Natural killer cell (primary cell): ENCODE results near the gene ISCU. TPM values are rescaled to one million over a fixed set of nuclear protein-coding genes. Genes with fewer than 3 reads are reported as not detected.

Source experiments
- ATAC-seq, 3 donors: fragments of 150-1000 bp in 2 of 3; fragments of 200-7000 bp in 1 of 3; cut with Tn5 transposase; 1 replicate in 1 of 3; 2 replicates in 2 of 3; pipeline ENCODE4 v1.10.0; 2021; ENCODE audit warnings: mild to moderate bottlenecking in 2 of 3, moderate library complexity in 2 of 3
- DNase-seq, 2 donors: peaks; one replicate each; pipeline versions ENCODE4 v3.0.0 to v3.0.0-alpha.2; 2013 to 2021; ENCODE audit warnings: mixed read lengths in 1 of 2
- H3K27ac ChIP-seq: one replicate; pipeline ENCODE4 v1.5.1; 2013; ENCODE audit warnings: mild to moderate bottlenecking, low read length
- H3K27me3 ChIP-seq: one replicate; pipeline ENCODE4 v1.6.1; 2013; ENCODE audit warnings: low read length; ENCODE audit not compliant: control insufficient read depth, insufficient read depth
- H3K36me3 ChIP-seq: one replicate; pipeline ENCODE4 v1.6.1; 2013; ENCODE audit warnings: low read length; ENCODE audit not compliant: control insufficient read depth, insufficient read depth
- H3K4me1 ChIP-seq: one replicate; pipeline ENCODE4 v1.6.1; 2013; ENCODE audit warnings: low read length; ENCODE audit not compliant: control insufficient read depth, insufficient read depth
- H3K4me3 ChIP-seq: one replicate; pipeline ENCODE4 v1.5.1; 2013; ENCODE audit warnings: low read length
- H3K9me3 ChIP-seq: one replicate; pipeline ENCODE4 v1.6.1; 2013; ENCODE audit warnings: low read length; ENCODE audit not compliant: control insufficient read depth, insufficient read depth
- H3K27ac Mint-ChIP-seq, 2 donors: one replicate each; pipeline ENCODE4 v1.8.0; 2022; ENCODE audit warnings: mild to moderate bottlenecking in 2 of 2, mixed read lengths in 2 of 2, moderate library complexity in 1 of 2
- H3K27me3 Mint-ChIP-seq, 2 donors: one replicate each; pipeline ENCODE4 v1.8.0; 2022; ENCODE audit warnings: low read depth in 2 of 2, mixed read lengths in 2 of 2
- H3K36me3 Mint-ChIP-seq: one replicate; pipeline ENCODE4 v1.8.0; 2022; ENCODE audit warnings: mixed read lengths
- H3K4me1 Mint-ChIP-seq, 2 donors: one replicate each; pipeline ENCODE4 v1.8.0; 2022; ENCODE audit warnings: mixed read lengths in 2 of 2
- H3K4me3 Mint-ChIP-seq: one replicate; pipeline ENCODE4 v1.8.0; 2022; ENCODE audit warnings: mild to moderate bottlenecking, moderate library complexity, mixed read lengths
- H3K9me3 Mint-ChIP-seq, 2 donors: one replicate each; pipeline ENCODE4 v1.8.0; 2022; ENCODE audit warnings: mixed read lengths in 2 of 2
- CTCF ChIP-seq: fragments of 200-600 bp; IDR thresholded peaks from one replicate; pipeline ENCODE4 v1.8.0; 2022; ENCODE audit warnings: antibody characterized with exemption
- WGBS: methylation state at CpG from one replicate; pipeline ENCODE4 v1.1.7; 2013; ENCODE audit warnings: missing lambda C conversion rate; ENCODE audit not compliant: insufficient coverage; 5-methylcytosine and 5-hydroxymethylcytosine counted together
- intact Hi-C: fragments of 100-400 bp; cut with micrococcal nuclease; formaldehyde crosslinking; loops from one replicate; pipeline ENCODE4 v1.14.2; 2022
- total RNA-seq, 4 donors: library from RNA; stranded (reverse); fragments of 120-200 nt in 1 of 4; gene quantifications; one replicate each; pipeline versions ENCODE4 v1.2.3 to v1.2.4, GENCODE V29; 2013 to 2022

Gene ISCU
- total RNA-seq, 3 donors from 2014 or later (not counting 1 experiment from before 2014, with no cell fraction given): 86.9 to 103 (median 97.4) TPM

GRCh38 chr12:108515916-108516315 is 46.5 kb upstream of the ISCU start:
- no peaks in the 10 kb centered on the region for H3K9me3 Mint-ChIP-seq
- WGBS: 64% methylated on average over 5 of the region's 5 CpGs
- H3K4me1 ChIP-seq: peaks cover 29% of the 10 kb centered on the region
- peaks cover 27% of the 10 kb centered on the region for H3K36me3 ChIP-seq
- H3K4me1 Mint-ChIP-seq: peaks cover 40 to 42% of the 10 kb centered on the region in 2 donors
- intact Hi-C loops: loop anchor here (1.0 to 2.0 kb wide), 2 partner anchors 45 to 755 kb away; partner anchors contain the start of genes PRDM4 and SART3
- peak overlapping the region; percentile 85 to 95 for H3K27ac Mint-ChIP-seq
- H3K4me3 ChIP-seq: peak overlapping the region; percentile 75
- DNase-seq (peak in 1 of 2 donors; percentile 28), ATAC-seq (no peak)
- no peaks in the 10 kb centered on the region for H3K27me3 Mint-ChIP-seq
- peak overlapping the region; percentile 69 for H3K27ac ChIP-seq
- no peaks in the 10 kb centered on the region for H3K9me3 ChIP-seq
- no peaks in the 10 kb centered on the region for H3K36me3 Mint-ChIP-seq
- H3K27me3 ChIP-seq: no peaks in the 10 kb centered on the region
- no peak for TF ChIP-seq CTCF
- H3K4me3 Mint-ChIP-seq: peak overlapping the region; percentile 93

GRCh38 chr12:108516511-108517275 is 45.7 kb upstream of the ISCU start:
- peak overlapping the region; percentile 85 to 95 for H3K27ac Mint-ChIP-seq
- no peaks in the 10 kb centered on the region for H3K9me3 ChIP-seq
- peaks cover 35% of the 10 kb centered on the region for H3K36me3 ChIP-seq
- DNase-seq (peak in 1 of 2 donors; percentile 14), ATAC-seq (no peak)
- no peaks in the 10 kb centered on the region for H3K36me3 Mint-ChIP-seq
- peaks cover 38 to 40% of the 10 kb centered on the region in 2 donors for H3K4me1 Mint-ChIP-seq
- H3K27ac ChIP-seq: no peak overlapping the region
- H3K4me3 ChIP-seq: no peak overlapping the region
- no peaks in the 10 kb centered on the region for H3K9me3 Mint-ChIP-seq
- H3K4me1 ChIP-seq: peaks cover 27% of the 10 kb centered on the region
- no peaks in the 10 kb centered on the region for H3K27me3 ChIP-seq
- 95% methylated on average over 23 of the region's 23 CpGs for WGBS
- peak overlapping the region; percentile 93 for H3K4me3 Mint-ChIP-seq
- intact Hi-C loops: no loop called here
- no peak for TF ChIP-seq CTCF
- H3K27me3 Mint-ChIP-seq: no peaks in the 10 kb centered on the region

DNA sequence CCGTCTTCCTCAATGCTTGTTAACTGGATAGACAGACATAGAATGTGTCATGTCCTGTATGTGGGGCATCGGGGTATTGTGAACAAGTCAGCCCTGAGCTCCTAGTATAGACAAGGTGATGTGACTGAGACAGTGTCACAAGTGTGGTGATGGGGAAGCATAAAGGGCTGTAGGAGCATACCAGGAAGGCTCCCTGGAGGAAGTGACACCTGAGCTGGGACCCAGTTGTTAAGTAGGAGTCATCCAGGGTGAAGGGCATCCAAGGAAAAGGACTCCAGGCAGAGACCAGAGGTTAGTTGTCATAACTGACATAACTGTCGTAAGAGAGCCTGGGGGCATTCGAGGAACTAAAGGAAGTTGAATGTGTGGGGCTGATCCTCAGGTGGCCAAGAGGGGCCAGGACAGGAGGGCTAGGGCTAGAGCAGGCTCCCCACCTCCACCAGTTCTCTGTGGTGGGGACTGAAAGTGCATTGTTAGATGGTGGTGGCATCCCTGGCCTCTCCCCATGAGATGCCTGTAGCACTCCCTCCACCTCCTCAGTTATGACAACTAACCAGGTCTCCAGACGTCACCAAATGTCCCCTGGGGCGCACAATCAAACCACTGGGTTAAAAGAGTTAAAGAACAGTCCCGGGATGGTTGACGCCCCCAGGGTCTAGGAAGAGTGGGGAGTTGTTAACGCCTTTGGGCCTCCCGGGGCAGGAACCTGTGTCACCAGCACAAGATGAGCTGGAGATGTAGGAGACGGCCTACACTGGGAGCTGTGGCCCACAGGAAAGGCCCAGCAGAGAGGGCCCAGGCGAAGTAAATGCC is 44.9 kb upstream of the ISCU start:
- Mint-ChIP-seq H3K27me3 (no peaks in the 10 kb centered on the region), H3K9me3 (no peaks in the 10 kb centered on the region), H3K27ac (peak overlapping the region; percentile 58 to 85), H3K4me3 (peak overlapping the region; percentile 60), H3K36me3 (no peaks in the 10 kb centered on the region), H3K4me1 (peaks cover 32 to 34% of the 10 kb centered on the region in 2 donors)
- Histone ChIP-seq H3K27me3 (no peaks in the 10 kb centered on the region), H3K27ac (no peak overlapping the region), H3K4me3 (no peak overlapping the region), H3K9me3 (no peaks in the 10 kb centered on the region), H3K4me1 (peaks cover 22% of the 10 kb centered on the region), H3K36me3 (peaks cover 41% of the 10 kb centered on the region)
- no peak for ATAC-seq
- intact Hi-C loops: no loop called here
- no peak for DNase-seq
- no peak for TF ChIP-seq CTCF
- 92% methylated on average over 12 of the region's 12 CpGs for WGBS
